DND-41 (cell line): ENCODE results near the gene CLEC1B.

Experiments used
- ATAC-seq: fragments of 200-7000 bp; cut with Tn5 transposase; 3 replicates; pipeline ENCODE4 v1.9.1; 2021; ENCODE audit warnings: low read depth; ENCODE audit not compliant: insufficient read depth
- DNase-seq: peaks from one replicate; pipeline ENCODE4 v3.0.0-alpha.2; 2020
- H2AFZ ChIP-seq: 2 replicates; pipeline ENCODE4 v1.6.0; 2012; ENCODE audit warnings: low read depth, low read length
- H3K27ac ChIP-seq: 2 replicates; pipeline ENCODE4 v1.5.1; 2012; ENCODE audit warnings: low read length, inconsistent platforms
- H3K27me3 ChIP-seq: fragments of 200-600 bp; sonication (generic); 2 replicates; pipeline ENCODE4 v1.6.0; 2012; ENCODE audit warnings: low read length, mild to moderate bottlenecking, inconsistent platforms; ENCODE audit not compliant: insufficient read depth, poor library complexity
- H3K36me3 ChIP-seq: 2 replicates; pipeline ENCODE4 v1.5.1; 2012; ENCODE audit warnings: low read length, inconsistent platforms; ENCODE audit not compliant: insufficient read depth
- H3K4me1 ChIP-seq: 2 replicates; pipeline ENCODE4 v1.5.1; 2012; ENCODE audit warnings: mild to moderate bottlenecking, low read length; ENCODE audit not compliant: insufficient read depth
- H3K4me2 ChIP-seq: 2 replicates; pipeline ENCODE4 v1.6.0; 2012; ENCODE audit warnings: mild to moderate bottlenecking, moderate library complexity, low read length, inconsistent platforms; ENCODE audit not compliant: insufficient read depth
- H3K4me3 ChIP-seq, 2 experiments: fragments of 200-600 bp in 1 of 2; shearing (Covaris generic) in 1 of 2; 2 replicates each; pipeline ENCODE4 v1.5.1; 2012 to 2016; ENCODE audit warnings: inconsistent platforms in 2 of 2, low read length in 2 of 2, mild to moderate bottlenecking in 2 of 2, low read depth in 1 of 2, moderate library complexity in 1 of 2
- H3K79me2 ChIP-seq: 2 replicates; pipeline ENCODE4 v1.6.0; 2012; ENCODE audit warnings: low read length, inconsistent platforms; ENCODE audit not compliant: insufficient read depth
- H3K9ac ChIP-seq: 2 replicates; pipeline ENCODE4 v1.6.0; 2012; ENCODE audit warnings: low read depth, mild to moderate bottlenecking, inconsistent platforms, low read length, moderate library complexity
- H3K9me3 ChIP-seq: 2 replicates; pipeline ENCODE4 v1.5.1; 2012; ENCODE audit warnings: low read length, moderate library complexity, mild to moderate bottlenecking, inconsistent platforms; ENCODE audit not compliant: insufficient read depth, severe bottlenecking
- H4K20me1 ChIP-seq: 2 replicates; pipeline ENCODE4 v1.6.0; 2012; ENCODE audit warnings: low read length; ENCODE audit not compliant: insufficient read depth
- EZH2 ChIP-seq: IDR thresholded peaks from 3 replicates; pipeline ENCODE4 v1.6.1; 2012; ENCODE audit warnings: borderline replicate concordance, low read depth, mild to moderate bottlenecking, moderate library complexity, low read length, inconsistent platforms; ENCODE audit not compliant: severe bottlenecking
- TF ChIP-seq, protein P1 (sequence below): IDR thresholded peaks from 2 replicates; pipeline ENCODE4 v1.5.1; 2012; ENCODE audit warnings: borderline replicate concordance, low read length, moderate library complexity, mild to moderate bottlenecking; ENCODE audit not compliant: poor library complexity, severe bottlenecking; ENCODE audit errors: extremely low read depth

CLEC1B gene

DNA sequence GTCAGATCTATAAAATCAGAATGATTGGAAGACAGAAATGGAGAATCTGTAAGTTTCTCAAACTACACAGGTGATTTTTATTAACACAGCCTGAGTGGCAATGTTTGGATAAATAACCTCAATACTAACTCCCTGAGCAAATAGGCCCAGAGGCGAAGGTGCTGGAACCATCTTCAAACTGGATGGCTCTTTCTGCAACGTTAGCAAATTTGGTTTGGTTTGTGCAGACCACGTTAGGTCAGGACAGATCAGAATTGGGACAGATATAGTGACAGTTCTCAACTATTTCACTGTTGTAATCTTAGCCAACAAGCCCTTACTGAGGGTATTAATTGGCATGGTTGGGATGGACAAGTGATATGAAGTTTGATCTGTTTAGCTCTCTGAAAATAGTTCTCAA lies 22.4 kb upstream of the CLEC1B start:
- no peak overlapping the region for H3K4me2 ChIP-seq
- peaks cover 17% of the 10 kb centered on the region for H3K27me3 ChIP-seq
- no peaks in the 10 kb centered on the region for H3K79me2 ChIP-seq
- no peaks in the 10 kb centered on the region for H3K36me3 ChIP-seq
- no peak overlapping the region for H3K9ac ChIP-seq
- H3K4me1 ChIP-seq = no peaks in the 10 kb centered on the region
- TF ChIP-seq, protein P1, sequence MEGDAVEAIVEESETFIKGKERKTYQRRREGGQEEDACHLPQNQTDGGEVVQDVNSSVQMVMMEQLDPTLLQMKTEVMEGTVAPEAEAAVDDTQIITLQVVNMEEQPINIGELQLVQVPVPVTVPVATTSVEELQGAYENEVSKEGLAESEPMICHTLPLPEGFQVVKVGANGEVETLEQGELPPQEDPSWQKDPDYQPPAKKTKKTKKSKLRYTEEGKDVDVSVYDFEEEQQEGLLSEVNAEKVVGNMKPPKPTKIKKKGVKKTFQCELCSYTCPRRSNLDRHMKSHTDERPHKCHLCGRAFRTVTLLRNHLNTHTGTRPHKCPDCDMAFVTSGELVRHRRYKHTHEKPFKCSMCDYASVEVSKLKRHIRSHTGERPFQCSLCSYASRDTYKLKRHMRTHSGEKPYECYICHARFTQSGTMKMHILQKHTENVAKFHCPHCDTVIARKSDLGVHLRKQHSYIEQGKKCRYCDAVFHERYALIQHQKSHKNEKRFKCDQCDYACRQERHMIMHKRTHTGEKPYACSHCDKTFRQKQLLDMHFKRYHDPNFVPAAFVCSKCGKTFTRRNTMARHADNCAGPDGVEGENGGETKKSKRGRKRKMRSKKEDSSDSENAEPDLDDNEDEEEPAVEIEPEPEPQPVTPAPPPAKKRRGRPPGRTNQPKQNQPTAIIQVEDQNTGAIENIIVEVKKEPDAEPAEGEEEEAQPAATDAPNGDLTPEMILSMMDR = no peak
- TF ChIP-seq EZH2 = no peak
- no peaks in the 10 kb centered on the region for H3K9me3 ChIP-seq
- ATAC-seq = no peak
- no peak overlapping the region for H2AFZ ChIP-seq
- no peak overlapping the region for H3K4me3 ChIP-seq
- no peak for DNase-seq
- no peak overlapping the region for H3K27ac ChIP-seq
- no peaks in the 10 kb centered on the region for H4K20me1 ChIP-seq

DNA sequence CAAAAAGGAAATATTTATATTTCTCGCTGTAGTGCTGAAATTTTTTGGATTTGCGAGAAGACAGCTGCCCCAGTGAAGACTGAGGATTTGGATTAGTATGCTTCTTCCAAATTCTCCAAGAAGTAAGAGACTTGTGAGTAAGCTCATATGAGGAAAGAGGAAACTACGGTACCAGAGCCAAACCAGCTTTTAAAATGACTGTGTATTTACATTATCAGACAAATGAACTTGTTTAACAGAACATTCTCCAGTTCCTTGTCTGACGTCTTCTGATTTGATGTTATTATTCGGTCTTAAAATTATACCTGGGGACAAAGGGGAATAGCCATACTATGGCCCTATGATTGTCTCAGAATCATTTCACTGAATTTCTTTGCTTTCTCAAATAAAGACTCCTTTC lies 19.5 kb upstream of the CLEC1B start:
- TF ChIP-seq, protein P1 = no peak
- no peak for TF ChIP-seq EZH2
- Histone ChIP-seq H3K4me3 (no peak overlapping the region), H3K27ac (no peak overlapping the region), H3K9me3 (no peaks in the 10 kb centered on the region), H4K20me1 (no peaks in the 10 kb centered on the region), H3K79me2 (no peaks in the 10 kb centered on the region), H2AFZ (no peak overlapping the region), H3K27me3 (peaks cover 26% of the 10 kb centered on the region), H3K9ac (no peak overlapping the region), H3K4me1 (no peaks in the 10 kb centered on the region), H3K36me3 (no peaks in the 10 kb centered on the region), H3K4me2 (no peak overlapping the region)
- DNase-seq = no peak
- no peak for ATAC-seq

DNA sequence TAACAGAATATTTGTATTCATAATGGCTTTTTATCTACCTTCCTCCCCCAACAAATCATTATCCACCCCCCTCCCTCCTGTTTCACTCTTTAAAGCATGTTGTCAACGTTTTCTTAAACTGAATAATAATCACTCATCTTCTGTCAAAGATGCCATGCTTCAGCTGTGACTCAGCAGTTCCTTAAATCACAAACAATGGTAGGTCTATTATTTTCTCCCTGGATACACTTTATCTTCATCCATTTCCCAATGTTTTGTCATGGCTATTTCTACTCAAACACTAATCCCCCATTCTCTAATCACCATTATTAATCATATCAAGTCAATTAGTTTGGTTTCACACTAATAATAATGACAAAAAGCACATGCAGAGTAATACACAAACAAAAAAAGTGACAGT lies 18.0 kb upstream of the CLEC1B start:
- no peak overlapping the region for H3K9ac ChIP-seq
- ATAC-seq (no peak), DNase-seq (no peak)
- no peak for TF ChIP-seq EZH2
- TF ChIP-seq, protein P1 = no peak
- no peaks in the 10 kb centered on the region for H3K4me1 ChIP-seq
- H3K36me3 ChIP-seq = no peaks in the 10 kb centered on the region
- H2AFZ ChIP-seq = no peak overlapping the region
- H3K27ac ChIP-seq = no peak overlapping the region
- H3K9me3 ChIP-seq = no peaks in the 10 kb centered on the region
- no peaks in the 10 kb centered on the region for H3K79me2 ChIP-seq
- H3K4me3 ChIP-seq = no peak overlapping the region
- H3K4me2 ChIP-seq = no peak overlapping the region
- H4K20me1 ChIP-seq = no peaks in the 10 kb centered on the region
- peaks cover 37% of the 10 kb centered on the region for H3K27me3 ChIP-seq

DNA sequence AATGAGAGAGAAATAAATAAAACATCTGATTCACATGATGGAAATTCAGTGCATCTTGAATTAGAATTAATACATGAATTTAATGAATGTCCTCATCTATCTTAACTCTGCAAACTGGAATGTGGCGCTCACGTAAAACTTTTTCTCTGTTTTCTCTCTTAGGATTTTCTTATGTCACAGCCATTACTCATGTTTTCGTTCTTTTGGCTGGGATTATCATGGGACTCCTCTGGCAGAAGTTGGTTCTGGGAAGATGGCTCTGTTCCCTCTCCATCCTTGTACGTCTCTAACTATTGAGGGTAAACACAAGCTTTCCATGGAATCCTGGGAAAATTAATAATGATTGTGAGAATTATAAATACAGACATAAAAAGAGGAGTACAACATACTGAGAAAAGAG lies 16.5 kb upstream of the CLEC1B start:
- Histone ChIP-seq H3K4me3 (no peak overlapping the region), H3K9ac (no peak overlapping the region), H3K27ac (no peak overlapping the region), H4K20me1 (no peaks in the 10 kb centered on the region), H3K4me2 (no peak overlapping the region), H2AFZ (no peak overlapping the region), H3K36me3 (no peaks in the 10 kb centered on the region), H3K9me3 (no peaks in the 10 kb centered on the region), H3K79me2 (no peaks in the 10 kb centered on the region), H3K4me1 (no peaks in the 10 kb centered on the region), H3K27me3 (peaks cover 39% of the 10 kb centered on the region)
- DNase-seq = no peak
- no peak for ATAC-seq
- no peak for TF ChIP-seq EZH2
- TF ChIP-seq, protein P1 = no peak
